Gastroesophageal sphincter (tissue), 4 donors: ENCODE results near the gene FSCN2. TPM values are rescaled to one million over a fixed set of nuclear protein-coding genes. Genes with fewer than 3 reads are reported as not detected.

Source experiments
- ATAC-seq: fragments of 150-250 bp; one replicate; pipeline ENCODE4 v1.9.1; 2016; ENCODE audit warnings: mild to moderate bottlenecking, moderate library complexity
- H3K27ac ChIP-seq, 4 donors: fragments of 200-600 bp; sonication (generic) in 3 of 4; 1 replicate in 3 of 4; 2 replicates in 1 of 4; pipeline ENCODE4 v1.5.1; 2016 to 2019
- H3K27me3 ChIP-seq: fragments of 200-600 bp; sonication (generic); one replicate; pipeline ENCODE4 v1.5.1; 2019
- H3K36me3 ChIP-seq, 2 donors: fragments of 200-600 bp; sonication (generic); one replicate each; pipeline ENCODE4 v1.5.1; 2019; ENCODE audit warnings: control low read depth in 1 of 2
- H3K4me1 ChIP-seq, 3 donors: fragments of 200-600 bp; sonication (generic); 1 replicate in 2 of 3; 2 replicates in 1 of 3; pipeline ENCODE4 v1.5.1; 2016 to 2019; ENCODE audit warnings: control low read depth in 2 of 3
- H3K4me3 ChIP-seq, 2 donors: fragments of 200-600 bp; sonication (generic); one replicate each; pipeline ENCODE4 v1.5.1; 2019; ENCODE audit warnings: mild to moderate bottlenecking in 1 of 2, moderate library complexity in 1 of 2
- H3K9me3 ChIP-seq, 3 donors: fragments of 200-600 bp; sonication (generic); one replicate each; pipeline ENCODE4 v1.5.1; 2017 to 2019; ENCODE audit warnings: control low read depth in 2 of 3
- CTCF ChIP-seq, 4 experiments: fragments of 200-600 bp in 2 of 4; fragments of 450-650 bp in 2 of 4; sonication (generic) in 1 of 4; IDR thresholded peaks; one replicate each; pipeline ENCODE4 v1.5.1; 2017 to 2019; ENCODE audit warnings: antibody characterized with exemption in 4 of 4, mild to moderate bottlenecking in 2 of 4, moderate library complexity in 2 of 4
- EP300 ChIP-seq: sonication (generic); formaldehyde crosslinking; IDR thresholded peaks from one replicate; pipeline ENCODE4 v1.6.1; 2017; ENCODE audit warnings: antibody characterized with exemption, mild to moderate bottlenecking
- POLR2A ChIP-seq, 2 donors: fragments of 450-650 bp; IDR thresholded peaks; one replicate each; pipeline ENCODE4 v1.6.1; 2017; ENCODE audit warnings: antibody characterized with exemption in 2 of 2, mild to moderate bottlenecking in 2 of 2, moderate library complexity in 1 of 2
- POLR2AphosphoS5 ChIP-seq: sonication (generic); formaldehyde crosslinking; IDR thresholded peaks from one replicate; pipeline ENCODE4 v1.6.1; 2017; ENCODE audit warnings: antibody characterized with exemption
- WGBS, 2 donors: methylation state at CpG; one replicate each; pipeline ENCODE4 v1.1.5; 2018; ENCODE audit warnings: low coverage in 1 of 2; 5-methylcytosine and 5-hydroxymethylcytosine counted together
- total RNA-seq, 4 donors: library from RNA; depleted of rRNA; stranded (reverse); fragments of >200 nt; gene quantifications; one replicate each; pipeline ENCODE4 v1.1.0, GENCODE V29; 2016

FSCN2 gene
- total RNA-seq, 4 donors from 2014 or later, result 0.49 to 2.1 (median 1.0) TPM

GRCh38 chr17:81517339-81518112 is 10.7 kb upstream of the FSCN2 start:
- Histone ChIP-seq H3K4me3 (peak overlapping the region; percentile 2 to 83), H3K4me1 (peaks cover 0 to 65% (median 45%) of the 10 kb centered on the region in 3 donors), H3K27ac (peak overlapping the region; percentile 40 to 100 (median 98)), H3K27me3 (no peaks in the 10 kb centered on the region), H3K9me3 (no peaks in the 10 kb centered on the region), H3K36me3 (no peaks in the 10 kb centered on the region)
- 23% methylated on average over 11 of the region's 24 CpGs; no CpG with 5 or more reads in 1 of the 2 donors for WGBS, 2 donors
- TF ChIP-seq EP300 (no peak), POLR2AphosphoS5 (no peak), CTCF (IDR thresholded peaks at IDR 0.05) (no peak), POLR2A (IDR thresholded peaks at IDR 0.05) (no peak)
- ATAC-seq, result no peak

- peaks cover 0 to 70% (median 45%) of the 10 kb centered on the region in 3 donors for H3K4me1 ChIP-seq
- H3K9me3 ChIP-seq, result no peaks in the 10 kb centered on the region
- peak overlapping the region; percentile 16 to 100 (median 98) for H3K27ac ChIP-seq
- no peak for TF ChIP-seq CTCF (IDR thresholded peaks at IDR 0.05)
- no peak for TF ChIP-seq POLR2AphosphoS5
- no peak for TF ChIP-seq POLR2A (IDR thresholded peaks at IDR 0.05)
- no peak for TF ChIP-seq EP300
- H3K36me3 ChIP-seq, result no peaks in the 10 kb centered on the region
- 20 to 38% methylated on average over 5 to 7 of the region's 24 CpGs for WGBS, 2 donors
- H3K27me3 ChIP-seq, result peaks cover 6% of the 10 kb centered on the region
- peak overlapping the region; percentile 19 to 83 for H3K4me3 ChIP-seq
- ATAC-seq, result no peak
These were observed 9.9 kb upstream of the FSCN2 start for GRCh38 chr17:81518113-81518784.

GRCh38 chr17:81518785-81519283 is 9.3 kb upstream of the FSCN2 start:
- H3K4me3 ChIP-seq, result peak overlapping the region; percentile 19 to 83
- no peaks in the 10 kb centered on the region for H3K9me3 ChIP-seq
- H3K27ac ChIP-seq, result peak overlapping the region in 3 of 4 donors; percentile 96 to 100 (median 99)
- H3K4me1 ChIP-seq, result peaks cover 0 to 74% (median 45%) of the 10 kb centered on the region in 3 donors
- 0% methylated on average over 2 of the region's 47 CpGs; no CpG with 5 or more reads in 1 of the 2 donors for WGBS, 2 donors
- H3K36me3 ChIP-seq, result no peaks in the 10 kb centered on the region
- peak; percentile 20 for ATAC-seq
- peaks cover 12% of the 10 kb centered on the region for H3K27me3 ChIP-seq
- peak; percentile 5 to 25 for TF ChIP-seq POLR2A (IDR thresholded peaks at IDR 0.05)
- TF ChIP-seq CTCF (IDR thresholded peaks at IDR 0.05), result no peak

GRCh38 chr17:81519284-81520020 is 8.7 kb upstream of the FSCN2 start:
- Histone ChIP-seq H3K36me3 (no peaks in the 10 kb centered on the region), H3K9me3 (no peaks in the 10 kb centered on the region), H3K27ac (peak overlapping the region in 3 of 4 donors; percentile 96 to 100 (median 99)), H3K4me3 (peak overlapping the region; percentile 19 to 83), H3K4me1 (peaks cover 0 to 71% (median 45%) of the 10 kb centered on the region in 3 donors), H3K27me3 (peaks cover 18% of the 10 kb centered on the region)
- 4% methylated on average over 3 of the region's 61 CpGs; no CpG with 5 or more reads in 1 of the 2 donors for WGBS, 2 donors
- ATAC-seq, result no peak
- peak in 3 of 4 experiments; percentile 44 to 58 (median 50) for TF ChIP-seq CTCF (IDR thresholded peaks at IDR 0.05)
- no peak for TF ChIP-seq EP300
